GM08714 (cell line): ENCODE measurements around the gene CD164L2.
"Not testable (repeated sequence)": the region's sequence is repeated elsewhere in the genome, so short reads cannot be mapped to it uniquely, and the experiment has no call there.

ENCODE experiments used
- H3K4me3 ChIP-seq: fragments of 200-500 bp; sonication (Bioruptor generic); 2 replicates; pipeline ENCODE4 v1.5.1; 2014; ENCODE audit warnings: mild to moderate bottlenecking, low read length, inconsistent platforms
- ZNF274 ChIP-seq: IDR thresholded peaks from 2 replicates; pipeline ENCODE4 v1.6.1; 2012; ENCODE audit warnings: mild to moderate bottlenecking, low read depth, low read length

CD164L2 gene

DNA sequence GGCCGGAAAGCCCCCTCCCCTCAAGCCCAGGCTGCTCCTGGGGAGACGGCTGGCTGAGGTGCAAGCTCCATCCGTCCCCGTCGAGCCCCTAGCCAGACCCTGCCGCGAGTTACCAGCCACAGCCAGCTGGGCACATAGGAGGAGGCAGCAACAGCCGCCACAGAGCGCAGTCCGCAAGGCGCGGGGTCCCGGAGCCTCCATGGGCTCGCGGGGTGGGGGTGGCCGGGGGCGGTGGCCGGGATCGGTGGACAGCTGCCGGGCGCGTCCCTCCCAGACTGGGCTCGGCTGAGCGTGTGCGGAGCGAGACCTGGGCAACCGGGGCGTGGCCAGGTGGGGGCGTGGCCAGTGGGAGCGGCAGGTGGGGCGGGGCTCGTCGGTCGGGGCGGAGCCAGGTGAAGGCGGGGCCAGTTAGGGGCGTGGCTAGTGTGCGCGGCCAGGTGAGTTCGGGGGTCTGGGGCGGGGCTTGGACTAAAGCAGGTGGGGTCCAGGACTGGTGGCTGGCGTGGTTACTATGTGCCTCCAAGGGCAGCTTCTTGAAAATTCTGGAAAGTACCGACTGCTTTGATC, at the start of gene CD164L2:
TSS of gene CD164L2 (minus strand) at position 295 of the 567 bp plus-strand sequence. CDS start at position 201, 94 bp downstream.
- no peak within 1 kb of the TSS for H3K4me3 ChIP-seq

GRCh38 chr1:27432725-27433124, 49.6 kb upstream of the CD164L2 start:
- not testable (repeated sequence) for H3K4me3 ChIP-seq

More for the DNA sequence above, at the start of gene CD164L2:
- no peak for TF ChIP-seq ZNF274

GRCh38 chr1:27431601-27431940, 48.4 kb upstream of the CD164L2 start:
- H3K4me3 ChIP-seq: peak overlapping the region; percentile 14; the same call in 1 of the 2 replicates
- no peak for TF ChIP-seq ZNF274

GRCh38 chr1:27430903-27431600, 47.9 kb upstream of the CD164L2 start:
- peak overlapping the region; percentile 14; the same call in 1 of the 2 replicates for H3K4me3 ChIP-seq

DNA sequence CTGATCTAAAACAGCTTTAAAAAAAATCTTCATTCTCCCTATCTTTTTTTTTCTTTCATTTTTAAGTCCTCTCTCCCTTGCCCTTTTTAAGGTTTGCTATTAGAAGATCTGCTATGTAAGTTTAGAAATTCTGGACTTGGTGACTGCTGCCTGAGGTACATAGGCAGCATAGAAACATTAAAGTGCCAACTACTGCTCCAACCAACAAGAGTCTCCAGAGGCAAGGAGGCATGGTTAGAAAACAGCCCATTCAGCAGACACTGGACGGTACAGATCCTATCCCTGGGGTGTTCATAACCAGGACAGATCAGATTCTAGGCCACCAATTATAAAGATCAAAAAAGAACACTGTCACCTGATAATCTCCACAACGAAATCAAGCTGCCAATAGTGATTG, 45.9 kb upstream of the CD164L2 start:
- H3K4me3 ChIP-seq: peak overlapping the region; percentile 57; the same call in 1 of the 2 replicates
- no peak for TF ChIP-seq ZNF274

More at GRCh38 chr1:27430903-27431600, 47.9 kb upstream of the CD164L2 start:
- no peak for TF ChIP-seq ZNF274

- H3K4me3 ChIP-seq: peak overlapping the region; percentile 57; the same call in 1 of the 2 replicates
Measured at GRCh38 chr1:27428316-27429028, 45.3 kb upstream of the CD164L2 start.

DNA sequence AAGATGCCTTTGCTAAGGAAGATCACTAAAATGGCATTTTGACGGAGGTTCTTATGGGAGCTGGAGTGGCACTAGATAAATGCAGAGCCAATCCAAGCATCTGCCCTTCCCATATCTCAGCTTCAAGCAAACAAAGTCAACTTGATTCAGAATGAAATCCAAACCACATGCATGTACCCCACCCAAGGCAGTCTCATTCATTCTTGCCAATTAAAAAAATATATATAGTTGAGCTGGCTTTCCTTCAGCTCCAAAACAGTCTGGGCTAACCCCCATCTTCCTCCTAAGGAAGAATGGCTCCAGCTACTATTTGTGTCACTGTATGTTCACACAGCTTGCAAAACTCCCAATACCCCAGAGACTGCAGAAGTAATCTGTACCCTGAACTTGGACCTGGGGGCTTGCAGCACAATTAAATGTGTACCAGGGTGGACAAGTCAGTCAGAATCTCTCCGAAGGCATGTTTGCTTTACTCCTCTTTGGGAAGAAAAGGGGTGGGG, 44.7 kb upstream of the CD164L2 start:
- no peak for TF ChIP-seq ZNF274
- H3K4me3 ChIP-seq: no peak overlapping the region; the same call in 1 of the 2 replicates

More at GRCh38 chr1:27428316-27429028, 45.3 kb upstream of the CD164L2 start:
- TF ChIP-seq ZNF274: no peak

DNA sequence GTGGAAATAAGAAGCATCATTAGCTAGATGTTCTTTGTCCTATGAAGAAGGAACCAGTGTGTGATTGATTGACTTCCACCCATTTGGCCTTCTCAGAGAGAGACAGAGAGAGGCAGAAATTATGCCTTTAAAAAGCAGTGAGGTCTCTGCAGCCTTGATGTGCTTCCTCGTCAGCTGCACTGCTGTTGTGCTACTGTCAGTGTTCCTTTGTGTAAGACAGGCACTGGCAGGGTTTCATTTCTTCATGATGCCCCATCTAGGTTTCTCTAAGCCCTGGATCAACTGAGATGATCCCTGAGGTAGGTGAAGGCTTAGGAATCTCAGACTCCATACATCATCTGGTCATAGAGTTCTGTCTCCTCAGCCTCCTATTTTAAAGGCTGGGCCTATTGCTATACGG, 44.2 kb upstream of the CD164L2 start:
- no peak for TF ChIP-seq ZNF274
- no peak overlapping the region; the same call in 1 of the 2 replicates for H3K4me3 ChIP-seq

DNA sequence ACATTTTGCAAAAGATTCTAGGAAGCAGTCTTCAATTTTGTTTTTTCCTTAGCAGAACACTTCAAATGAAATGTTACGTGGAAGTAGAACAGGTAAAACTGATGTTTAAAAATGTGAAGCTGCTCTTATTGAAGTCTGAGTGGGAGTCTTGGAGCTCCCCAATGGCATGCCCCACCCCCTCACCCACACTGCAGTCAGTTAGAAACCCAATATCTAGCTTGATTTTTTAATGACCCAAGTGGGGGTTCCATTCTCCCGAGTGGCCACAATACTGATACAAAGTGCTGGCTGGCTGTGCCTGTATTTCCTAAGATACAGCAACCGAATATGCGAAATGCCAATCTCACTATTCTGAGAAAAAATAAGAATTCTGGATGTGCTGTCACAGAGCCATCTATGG, 40.6 kb upstream of the CD164L2 start:
- TF ChIP-seq ZNF274: no peak
- H3K4me3 ChIP-seq: no peak overlapping the region

DNA sequence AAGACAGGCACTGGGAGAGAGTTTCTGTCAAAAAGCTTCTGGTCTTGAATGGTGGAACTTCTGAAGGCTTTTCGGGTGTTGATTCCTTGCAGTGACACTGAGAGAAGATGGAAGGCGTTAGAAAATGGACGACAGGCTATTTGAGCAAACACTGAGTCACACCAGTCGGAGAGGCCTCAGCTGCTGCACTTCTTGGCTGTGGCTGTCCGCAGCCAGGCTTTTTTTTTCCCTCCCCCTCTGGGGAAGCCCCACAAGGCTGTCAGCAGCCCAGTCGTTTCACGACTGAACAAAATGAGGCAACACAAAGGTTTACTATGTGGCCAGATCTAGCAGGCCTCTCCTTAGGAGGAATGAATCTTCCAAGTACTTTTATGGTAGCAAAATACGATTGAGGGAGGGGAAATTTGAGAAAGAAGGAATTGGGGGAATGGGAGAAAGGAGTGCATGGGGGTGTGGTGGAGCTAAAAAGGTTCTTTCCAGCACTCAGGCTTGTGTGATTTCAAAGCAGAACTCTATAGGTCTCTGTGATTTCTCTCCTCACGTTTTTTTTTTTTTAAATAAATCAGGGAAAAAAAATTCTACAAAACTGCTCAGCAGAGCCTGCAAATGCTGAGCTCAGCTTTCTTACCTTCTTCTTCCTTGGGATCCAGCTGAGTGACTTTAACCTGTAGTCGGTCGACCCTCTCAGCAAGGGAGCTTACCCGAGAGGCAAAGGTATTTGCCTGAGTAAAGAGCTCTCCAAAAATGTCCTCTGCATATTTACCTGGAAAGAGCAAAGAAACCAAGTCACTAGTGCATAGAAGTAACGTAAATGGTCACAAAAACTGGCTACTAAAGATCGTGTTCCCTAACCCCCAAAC, 35.4 kb upstream of the CD164L2 start:
- no peak overlapping the region; the same call in 1 of the 2 replicates for H3K4me3 ChIP-seq
- no peak for TF ChIP-seq ZNF274

DNA sequence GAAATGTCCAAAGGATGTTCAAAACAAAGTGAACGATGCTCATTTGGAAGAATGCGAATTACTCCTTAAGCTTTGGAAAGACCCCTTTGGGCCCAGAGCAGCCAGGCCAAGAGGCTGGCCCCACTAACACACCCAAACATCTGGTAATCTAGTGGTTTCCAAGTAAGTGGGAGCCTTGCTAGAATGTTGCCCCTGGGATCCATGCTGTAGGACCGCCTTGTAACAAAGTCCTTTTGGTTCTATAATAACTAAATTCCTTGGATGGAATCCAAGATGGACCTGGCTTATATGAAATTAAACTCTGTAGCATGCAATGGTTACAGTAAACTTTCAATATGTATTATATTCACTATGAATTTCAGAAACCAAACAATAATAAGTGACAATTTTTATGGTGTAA, 34.6 kb upstream of the CD164L2 start:
- no peak for TF ChIP-seq ZNF274
- H3K4me3 ChIP-seq: no peak overlapping the region

DNA sequence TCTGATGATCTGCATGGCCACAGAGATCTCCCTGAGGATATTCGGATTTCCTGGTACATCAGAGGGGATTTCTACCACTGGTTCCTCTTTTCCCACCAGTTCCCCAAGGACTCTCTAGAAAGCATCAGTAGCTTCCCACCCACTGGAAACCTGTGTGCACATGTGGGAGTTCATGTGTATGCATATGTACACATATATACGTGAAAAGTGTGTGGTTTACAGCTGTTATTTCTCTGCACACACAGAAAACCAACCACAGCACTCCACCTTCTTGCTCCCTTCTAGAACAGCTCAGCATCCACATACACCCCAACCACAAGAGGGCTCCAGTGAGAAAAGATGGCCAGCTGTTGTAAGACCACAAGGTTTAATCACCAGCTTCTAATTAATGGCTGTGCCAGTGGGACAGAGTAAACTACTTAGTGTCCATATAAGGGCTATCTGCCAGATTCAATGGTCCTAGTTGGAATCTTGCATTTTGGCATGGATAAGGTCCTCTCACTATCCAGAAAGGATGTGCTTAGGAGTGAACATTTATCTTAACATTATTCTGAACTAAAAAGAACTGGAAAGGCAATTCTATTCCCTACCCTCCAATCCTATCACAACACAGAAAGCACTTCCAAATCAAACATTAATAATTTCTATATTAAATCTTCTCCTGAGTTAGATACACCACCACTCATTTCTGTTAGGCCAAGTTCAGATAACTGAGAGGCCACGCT, 33.4 kb upstream of the CD164L2 start:
- TF ChIP-seq ZNF274: no peak
- H3K4me3 ChIP-seq: no peak overlapping the region

DNA sequence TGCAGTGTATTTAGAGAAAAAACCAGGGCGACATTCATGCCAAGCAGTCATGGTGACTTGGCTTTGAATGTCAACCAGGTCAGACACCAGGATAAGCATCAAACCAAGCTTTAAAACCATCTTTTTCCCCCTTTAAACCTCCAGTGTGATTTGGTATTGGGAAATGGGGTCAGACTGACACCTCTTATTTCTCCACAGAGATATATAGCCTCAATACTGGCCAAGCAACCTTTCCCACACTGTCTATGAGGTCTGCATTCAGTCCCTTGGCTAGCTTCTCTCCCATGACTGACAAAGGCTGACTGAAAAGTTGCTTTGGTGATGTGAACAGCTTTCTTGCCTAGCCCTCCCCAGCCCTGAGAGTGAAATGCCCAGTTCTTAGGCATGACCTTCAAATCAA, 31.0 kb upstream of the CD164L2 start:
- no peak for TF ChIP-seq ZNF274

GRCh38 chr1:27413004-27413403, 29.9 kb upstream of the CD164L2 start:
- TF ChIP-seq ZNF274: no peak
- H3K4me3 ChIP-seq: no peak overlapping the region

More for the DNA sequence above, 31.0 kb upstream of the CD164L2 start:
- no peak overlapping the region for H3K4me3 ChIP-seq
